ENCODE data around the gene ABHD13.
A peak's percentile ranks its signal among the peaks of the same experiment; 100 is the strongest.
"Not testable (repeated sequence)": the region's sequence is repeated elsewhere in the genome, so short reads cannot be mapped to it uniquely, and the experiment has no call there.

Gene ABHD13

GRCh38 chr13:108218044-108218974 is at the start of gene ABHD13:
Gene ABHD13 (plus strand): TSS chr13:108218392. CDS start chr13:108229219, 10,827 bp downstream.
- DNase-seq (ENCODE audit: low read depth): peak; percentile 85

GRCh38 chr13:108168929-108169328 is 49.3 kb upstream of the ABHD13 start:
- no peak for DNase-seq (ENCODE audit: low read depth)

- DNase-seq (ENCODE audit: low read depth): peak; percentile 45
These were observed 41.4 kb upstream of the ABHD13 start for GRCh38 chr13:108176685-108177274.

GRCh38 chr13:108178078-108178477 is 40.1 kb upstream of the ABHD13 start:
- no peak for DNase-seq (ENCODE audit: low read depth)

- no peak for DNase-seq (ENCODE audit: low read depth)
These were observed 35.5 kb upstream of the ABHD13 start for GRCh38 chr13:108182652-108183051.

GRCh38 chr13:108185223-108185622 is 33.0 kb upstream of the ABHD13 start:
- no peak for DNase-seq (ENCODE audit: low read depth)

- no peak for DNase-seq (ENCODE audit: low read depth)
These were observed 29.9 kb upstream of the ABHD13 start for GRCh38 chr13:108188260-108188659.

GRCh38 chr13:108190897-108191296 is 27.3 kb upstream of the ABHD13 start:
- DNase-seq (ENCODE audit: low read depth): no peak

GRCh38 chr13:108193806-108194205 is 24.4 kb upstream of the ABHD13 start:
- DNase-seq (ENCODE audit: low read depth): peak; percentile 3

GRCh38 chr13:108194435-108194936 is 23.7 kb upstream of the ABHD13 start:
- no peak for DNase-seq (ENCODE audit: low read depth)

- DNase-seq (ENCODE audit: low read depth): peak; percentile 43
These were observed 23.0 kb upstream of the ABHD13 start for GRCh38 chr13:108195146-108195545.

- DNase-seq (ENCODE audit: low read depth): no peak
These were observed 22.3 kb upstream of the ABHD13 start for GRCh38 chr13:108195861-108196260.

GRCh38 chr13:108200781-108201398 is 17.3 kb upstream of the ABHD13 start:
- DNase-seq (ENCODE audit: low read depth): peak; percentile 73

- DNase-seq (ENCODE audit: low read depth): no peak
These were observed 7.6 kb upstream of the ABHD13 start for GRCh38 chr13:108210551-108210950.

GRCh38 chr13:108212886-108213285 is 5.3 kb upstream of the ABHD13 start:
- no peak for DNase-seq (ENCODE audit: low read depth)

GRCh38 chr13:108213946-108214345 is 4.2 kb upstream of the ABHD13 start:
- peak; percentile 32 for DNase-seq (ENCODE audit: low read depth)

GRCh38 chr13:108214441-108215271 is 3.5 kb upstream of the ABHD13 start:
- peak; percentile 17 for DNase-seq (ENCODE audit: low read depth)

GRCh38 chr13:108215436-108215835 is 2.8 kb upstream of the ABHD13 start, which contains the start of gene LIG4:
Gene LIG4 (minus strand): TSS chr13:108215536. CDS start chr13:108211268, 4,268 bp downstream.
- DNase-seq (ENCODE audit: low read depth): peak; percentile 95

- DNase-seq (ENCODE audit: low read depth): not testable (repeated sequence)
These were observed 717 bp upstream of the ABHD13 start for GRCh38 chr13:108217307-108218043.

GRCh38 chr13:108220041-108220440 is 1.8 kb downstream of the ABHD13 start:
- peak; percentile 16 for DNase-seq (ENCODE audit: low read depth)
